Transverse colon (tissue), 3 donors: ENCODE data around the gene AOPEP.

Experiments used
- EP300 ChIP-seq: sonication (generic); formaldehyde crosslinking; IDR thresholded peaks from one replicate; pipeline ENCODE4 v1.6.1; 2017; ENCODE audit warnings: antibody characterized with exemption, low read depth
- POLR2A ChIP-seq: fragments of 450-650 bp; IDR thresholded peaks from one replicate; pipeline ENCODE4 v1.6.1; 2016; ENCODE audit warnings: antibody characterized with exemption, mild to moderate bottlenecking, moderate library complexity
- TF ChIP-seq, protein P1 (sequence below), 5 experiments: fragments of 200-600 bp in 3 of 5; fragments of 450-650 bp in 2 of 5; sonication (generic) in 3 of 5; IDR thresholded peaks; 1 replicate in 2 of 5; 2 replicates in 3 of 5; pipeline ENCODE4 v1.5.1; 2016 to 2017; ENCODE audit warnings: antibody characterized with exemption in 5 of 5, inconsistent platforms in 3 of 5, mild to moderate bottlenecking in 2 of 5, moderate library complexity in 1 of 5

DNA sequence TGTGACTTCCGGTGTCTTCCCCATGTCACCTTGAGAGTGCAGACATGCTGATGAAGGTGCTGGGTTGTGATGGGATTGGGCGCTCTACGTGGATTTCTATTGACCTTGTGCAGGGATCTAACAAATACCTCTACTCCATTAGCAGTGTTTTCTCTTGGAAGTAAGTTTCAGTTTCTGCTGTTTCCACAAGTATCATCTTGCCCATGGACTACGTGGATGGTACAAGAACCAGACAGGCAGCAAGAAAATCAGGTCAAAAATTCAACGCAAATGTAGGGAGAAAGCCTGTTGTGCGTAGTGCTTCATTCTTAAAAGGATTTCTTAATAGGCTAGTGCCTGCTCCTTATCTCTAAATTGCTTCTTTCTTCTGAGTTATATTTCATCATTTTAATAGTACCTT is 60.8 kb downstream of the AOPEP start:
- TF ChIP-seq POLR2A (no peak), EP300 (no peak)
- TF ChIP-seq, protein P1, sequence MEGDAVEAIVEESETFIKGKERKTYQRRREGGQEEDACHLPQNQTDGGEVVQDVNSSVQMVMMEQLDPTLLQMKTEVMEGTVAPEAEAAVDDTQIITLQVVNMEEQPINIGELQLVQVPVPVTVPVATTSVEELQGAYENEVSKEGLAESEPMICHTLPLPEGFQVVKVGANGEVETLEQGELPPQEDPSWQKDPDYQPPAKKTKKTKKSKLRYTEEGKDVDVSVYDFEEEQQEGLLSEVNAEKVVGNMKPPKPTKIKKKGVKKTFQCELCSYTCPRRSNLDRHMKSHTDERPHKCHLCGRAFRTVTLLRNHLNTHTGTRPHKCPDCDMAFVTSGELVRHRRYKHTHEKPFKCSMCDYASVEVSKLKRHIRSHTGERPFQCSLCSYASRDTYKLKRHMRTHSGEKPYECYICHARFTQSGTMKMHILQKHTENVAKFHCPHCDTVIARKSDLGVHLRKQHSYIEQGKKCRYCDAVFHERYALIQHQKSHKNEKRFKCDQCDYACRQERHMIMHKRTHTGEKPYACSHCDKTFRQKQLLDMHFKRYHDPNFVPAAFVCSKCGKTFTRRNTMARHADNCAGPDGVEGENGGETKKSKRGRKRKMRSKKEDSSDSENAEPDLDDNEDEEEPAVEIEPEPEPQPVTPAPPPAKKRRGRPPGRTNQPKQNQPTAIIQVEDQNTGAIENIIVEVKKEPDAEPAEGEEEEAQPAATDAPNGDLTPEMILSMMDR (IDR thresholded peaks at IDR 0.05) = no peak
